Activated CD8-positive, alpha-beta T cell treated with anti-CD3 and anti-CD28 coated beads for 36 hours (primary cell): ENCODE measurements around the gene NFASC. TPM values are rescaled to one million over a fixed set of nuclear protein-coding genes. Genes with fewer than 3 reads are reported as not detected.

Experiments
- ATAC-seq: fragments of 200-7000 bp; cut with Tn5 transposase; one replicate; pipeline ENCODE4 v1.10.0; 2021; ENCODE audit warnings: mild to moderate bottlenecking, moderate library complexity
- CTCF ChIA-PET: fragments of 350-600 bp; sonication (Branson Sonifier 250); formaldehyde crosslinking; loops from one replicate; lab custom pipeline; 2021; ENCODE audit warnings: antibody characterized with exemption; lab: Charles Lee
- POLR2A ChIA-PET: fragments of 350-600 bp; sonication (Branson Sonifier 250); formaldehyde crosslinking; loops from one replicate; lab custom pipeline; 2021; ENCODE audit warnings: antibody characterized with exemption; lab: Charles Lee
- DNase-seq: peaks from one replicate; pipeline ENCODE4 v3.0.0-alpha.2; 2020
- H3K27ac Mint-ChIP-seq: one replicate; pipeline ENCODE4 v1.8.0; 2021; ENCODE audit warnings: mild to moderate bottlenecking, mixed read lengths
- H3K27me3 Mint-ChIP-seq: one replicate; pipeline ENCODE4 v1.8.0; 2021; ENCODE audit warnings: mixed read lengths
- H3K36me3 Mint-ChIP-seq: one replicate; pipeline ENCODE4 v1.8.0; 2021; ENCODE audit warnings: low read depth, mixed read lengths
- H3K4me1 Mint-ChIP-seq: one replicate; pipeline ENCODE4 v1.8.0; 2021; ENCODE audit warnings: low read depth, mixed read lengths
- H3K4me3 Mint-ChIP-seq: one replicate; pipeline ENCODE4 v1.8.0; 2021; ENCODE audit warnings: mild to moderate bottlenecking, moderate library complexity, mixed read lengths
- H3K9me3 Mint-ChIP-seq: one replicate; pipeline ENCODE4 v1.8.0; 2021; ENCODE audit warnings: mixed read lengths
- CTCF ChIP-seq: fragments of 200-600 bp; IDR thresholded peaks from one replicate; pipeline ENCODE4 v1.8.0; 2022; ENCODE audit warnings: antibody characterized with exemption, mild to moderate bottlenecking
- intact Hi-C: fragments of 100-400 bp; cut with micrococcal nuclease; formaldehyde crosslinking; loops from one replicate; pipeline ENCODE4 v1.10.0; 2022
- total RNA-seq, 2 experiments: library from RNA; stranded (reverse); gene quantifications; one replicate each; pipeline ENCODE4 v1.2.3, GENCODE V29; 2021

The NFASC gene
- total RNA-seq, 2 experiments from 2014 or later: not detected

GRCh38 chr1:204896023-204896422, 25.4 kb downstream of the NFASC start:
- no peaks in the 10 kb centered on the region for H3K9me3 Mint-ChIP-seq
- H3K27me3 Mint-ChIP-seq: peaks cover 32% of the 10 kb centered on the region
- intact Hi-C loops: no loop called here
- no peak overlapping the region for H3K27ac Mint-ChIP-seq
- DNase-seq (no peak), ATAC-seq (no peak)
- ChIA-PET CTCF (no interaction called here), POLR2A (no interaction called here)
- no peaks in the 10 kb centered on the region for H3K36me3 Mint-ChIP-seq
- no peak overlapping the region for H3K4me3 Mint-ChIP-seq
- no peaks in the 10 kb centered on the region for H3K4me1 Mint-ChIP-seq
- TF ChIP-seq CTCF: no peak

GRCh38 chr1:204896787-204897469, 26.3 kb downstream of the NFASC start:
- Mint-ChIP-seq H3K4me3 (no peak overlapping the region), H3K36me3 (no peaks in the 10 kb centered on the region), H3K9me3 (no peaks in the 10 kb centered on the region), H3K4me1 (no peaks in the 10 kb centered on the region), H3K27ac (no peak overlapping the region), H3K27me3 (peaks cover 32% of the 10 kb centered on the region)
- POLR2A ChIA-PET: no interaction called here
- no peak for DNase-seq
- intact Hi-C loops: no loop called here
- no peak for TF ChIP-seq CTCF
- ATAC-seq: no peak
- CTCF ChIA-PET: interaction anchor here (1.0 to 1.2 kb wide), 2 partner anchors 46 to 1681 kb away, joined by 3 to 4 read pairs; no protein-coding TSS in a partner anchor

- DNase-seq: no peak
- Mint-ChIP-seq H3K9me3 (no peaks in the 10 kb centered on the region), H3K36me3 (no peaks in the 10 kb centered on the region), H3K27ac (no peak overlapping the region), H3K4me3 (no peak overlapping the region), H3K27me3 (peaks cover 26% of the 10 kb centered on the region), H3K4me1 (no peaks in the 10 kb centered on the region)
- no peak for ATAC-seq
- ChIA-PET CTCF (interaction anchor here (1.2 kb wide), 1 partner anchor 161 kb away, joined by 3 read pairs; no protein-coding TSS in a partner anchor), POLR2A (no interaction called here)
- no peak for TF ChIP-seq CTCF
- intact Hi-C loops: no loop called here
Measured at GRCh38 chr1:204900721-204901120, 30.1 kb downstream of the NFASC start.

GRCh38 chr1:204902671-204903070, 32.0 kb downstream of the NFASC start:
- POLR2A ChIA-PET: no interaction called here
- intact Hi-C loops: no loop called here

More at GRCh38 chr1:204902671-204903070, 32.0 kb downstream of the NFASC start:
- DNase-seq (no peak), ATAC-seq (no peak)
- H3K4me1 Mint-ChIP-seq: no peaks in the 10 kb centered on the region
- H3K36me3 Mint-ChIP-seq: no peaks in the 10 kb centered on the region
- H3K4me3 Mint-ChIP-seq: no peak overlapping the region
- H3K9me3 Mint-ChIP-seq: no peaks in the 10 kb centered on the region
- no peak for TF ChIP-seq CTCF
- H3K27me3 Mint-ChIP-seq: peaks cover 25% of the 10 kb centered on the region
- no peak overlapping the region for H3K27ac Mint-ChIP-seq
- CTCF ChIA-PET: no interaction called here
